Glutamatergic neuron (in vitro differentiated cells): Measurements from ENCODE around the gene VAC14. TPM values are rescaled to one million over a fixed set of nuclear protein-coding genes. Genes with fewer than 3 reads are reported as not detected.

Experiments
- DNase-seq: peaks from one replicate; pipeline ENCODE4 v3.0.0; 2022
- H3K27ac Mint-ChIP-seq: one replicate; pipeline ENCODE4 v1.8.0; 2020; ENCODE audit warnings: mild to moderate bottlenecking, mixed read lengths, inconsistent platforms; ENCODE audit not compliant: unreplicated experiment
- H3K27me3 Mint-ChIP-seq: one replicate; pipeline ENCODE4 v1.8.0; 2020; ENCODE audit warnings: mild to moderate bottlenecking, moderate library complexity, mixed read lengths, inconsistent platforms; ENCODE audit not compliant: unreplicated experiment
- H3K36me3 Mint-ChIP-seq: one replicate; pipeline ENCODE4 v1.8.0; 2020; ENCODE audit warnings: mild to moderate bottlenecking, mixed read lengths, inconsistent platforms; ENCODE audit not compliant: unreplicated experiment
- H3K4me1 Mint-ChIP-seq: one replicate; pipeline ENCODE4 v1.8.0; 2020; ENCODE audit warnings: mild to moderate bottlenecking, low read depth, mixed read lengths, inconsistent platforms; ENCODE audit not compliant: unreplicated experiment
- H3K4me3 Mint-ChIP-seq: one replicate; pipeline ENCODE4 v1.8.0; 2020; ENCODE audit warnings: mild to moderate bottlenecking, mixed read lengths, inconsistent platforms; ENCODE audit not compliant: unreplicated experiment
- H3K9me3 Mint-ChIP-seq: one replicate; pipeline ENCODE4 v1.8.0; 2020; ENCODE audit warnings: mild to moderate bottlenecking, moderate library complexity, mixed read lengths, inconsistent platforms; ENCODE audit not compliant: unreplicated experiment
- total RNA-seq: library from RNA; stranded (reverse); fragmentation: NEBNext Ultra II Directional; extraction: Animal tissue kit (Norgen Biotek cat#: 25700); gene quantifications from one replicate; pipeline ENCODE4 v1.2.1, GENCODE V29; 2021; ENCODE audit not compliant: unreplicated experiment
- TF ChIP-seq, protein P1 (sequence below): fragments of 200-600 bp; sonication (generic); IDR thresholded peaks from one replicate; pipeline ENCODE4 v1.5.0; 2021; ENCODE audit not compliant: partially characterized antibody, unreplicated experiment

Gene VAC14
- total RNA-seq, 1 donor from 2014 or later: 50.2 TPM

DNA sequence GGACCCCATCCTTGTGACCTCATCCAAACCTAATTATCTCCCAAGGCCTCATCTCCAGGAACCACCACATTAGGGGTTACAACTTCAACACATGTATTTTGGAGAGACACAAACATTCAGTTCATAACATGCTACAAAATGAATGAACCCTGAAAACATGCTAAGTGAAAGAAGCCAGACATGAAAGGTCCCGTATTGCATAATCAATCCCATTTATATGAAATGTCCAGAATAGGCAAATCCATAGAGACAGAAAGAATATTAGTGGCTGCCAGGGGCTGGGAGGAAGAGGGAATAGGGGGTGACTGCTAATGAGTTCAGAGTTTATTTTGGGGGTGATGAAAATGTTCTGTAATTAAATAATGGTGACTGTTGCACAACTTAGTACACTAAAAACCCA is 158.3 kb downstream of the VAC14 start:
- H3K4me3 Mint-ChIP-seq: no peak overlapping the region
- TF ChIP-seq, protein P1, sequence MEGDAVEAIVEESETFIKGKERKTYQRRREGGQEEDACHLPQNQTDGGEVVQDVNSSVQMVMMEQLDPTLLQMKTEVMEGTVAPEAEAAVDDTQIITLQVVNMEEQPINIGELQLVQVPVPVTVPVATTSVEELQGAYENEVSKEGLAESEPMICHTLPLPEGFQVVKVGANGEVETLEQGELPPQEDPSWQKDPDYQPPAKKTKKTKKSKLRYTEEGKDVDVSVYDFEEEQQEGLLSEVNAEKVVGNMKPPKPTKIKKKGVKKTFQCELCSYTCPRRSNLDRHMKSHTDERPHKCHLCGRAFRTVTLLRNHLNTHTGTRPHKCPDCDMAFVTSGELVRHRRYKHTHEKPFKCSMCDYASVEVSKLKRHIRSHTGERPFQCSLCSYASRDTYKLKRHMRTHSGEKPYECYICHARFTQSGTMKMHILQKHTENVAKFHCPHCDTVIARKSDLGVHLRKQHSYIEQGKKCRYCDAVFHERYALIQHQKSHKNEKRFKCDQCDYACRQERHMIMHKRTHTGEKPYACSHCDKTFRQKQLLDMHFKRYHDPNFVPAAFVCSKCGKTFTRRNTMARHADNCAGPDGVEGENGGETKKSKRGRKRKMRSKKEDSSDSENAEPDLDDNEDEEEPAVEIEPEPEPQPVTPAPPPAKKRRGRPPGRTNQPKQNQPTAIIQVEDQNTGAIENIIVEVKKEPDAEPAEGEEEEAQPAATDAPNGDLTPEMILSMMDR: no peak
- H3K9me3 Mint-ChIP-seq: peaks cover 2% of the 10 kb centered on the region
- no peaks in the 10 kb centered on the region for H3K27me3 Mint-ChIP-seq
- DNase-seq: no peak
- peaks cover 9% of the 10 kb centered on the region for H3K36me3 Mint-ChIP-seq
- no peak overlapping the region for H3K27ac Mint-ChIP-seq
- H3K4me1 Mint-ChIP-seq: peaks cover 10% of the 10 kb centered on the region

DNA sequence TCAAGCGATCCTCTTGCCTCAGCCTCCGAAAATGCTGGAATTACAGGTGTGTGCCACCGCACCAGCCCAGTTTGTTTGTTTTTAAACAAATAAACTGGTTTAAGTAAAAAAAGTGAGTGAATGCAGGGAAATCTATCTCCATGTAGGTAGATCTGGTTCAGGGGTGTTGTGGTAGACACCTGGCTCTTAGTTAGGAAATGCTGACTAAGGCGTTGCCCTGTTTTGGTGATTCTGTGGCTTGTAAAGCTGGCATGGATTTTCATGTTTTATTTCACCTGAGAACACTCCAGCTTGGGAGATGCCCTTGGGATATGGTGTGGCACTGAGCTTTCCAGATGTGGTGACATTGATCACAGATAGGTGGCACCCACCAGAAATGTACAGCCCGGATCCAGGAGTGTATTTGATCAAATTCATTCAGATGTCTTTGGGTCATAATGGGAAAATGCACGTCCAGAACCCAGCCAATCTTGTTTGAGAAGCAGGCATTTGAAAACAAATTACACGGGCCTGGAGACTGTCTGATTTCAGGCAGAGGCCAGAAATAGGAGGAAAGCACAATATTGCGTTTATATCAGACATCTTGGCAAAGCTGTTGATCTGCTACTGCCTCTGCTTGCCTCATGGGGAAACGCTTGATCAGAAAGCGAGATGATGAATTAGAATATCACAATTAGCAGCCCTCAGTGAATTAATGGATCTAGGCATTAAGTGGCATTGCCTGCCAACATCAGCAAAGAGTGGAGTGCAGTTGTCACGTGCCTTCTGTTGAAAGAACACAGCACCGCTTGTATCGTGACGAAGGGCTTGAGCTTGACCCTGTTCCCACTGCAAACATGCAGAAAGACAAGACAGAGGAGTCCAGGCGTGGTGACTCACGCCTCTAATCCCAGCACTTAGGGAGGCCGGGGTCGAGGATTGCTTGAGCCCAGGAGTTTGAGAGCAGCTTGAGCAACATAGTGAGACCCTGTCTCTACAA is 161.9 kb downstream of the VAC14 start:
- TF ChIP-seq, protein P1: no peak
- Mint-ChIP-seq H3K4me3 (no peak overlapping the region), H3K27me3 (no peaks in the 10 kb centered on the region), H3K36me3 (peaks cover 9% of the 10 kb centered on the region), H3K4me1 (peaks cover 2% of the 10 kb centered on the region), H3K9me3 (peaks cover 2% of the 10 kb centered on the region), H3K27ac (no peak overlapping the region)
- DNase-seq: no peak

Other genes with a start within 250 kb of the VAC14 start
- gene IL34, start 154.6 kb downstream of the VAC14 start, total RNA-seq: 0.42 TPM
- gene MTSS2, start 115.1 kb downstream of the VAC14 start, total RNA-seq: 36.2 TPM